CD4-positive, alpha-beta T cell (primary cell): ENCODE measurements around the gene TMC4. TPM values are rescaled to one million over a fixed set of nuclear protein-coding genes. Genes with fewer than 3 reads are reported as not detected.
"Not testable (repeated sequence)": the region's sequence is repeated elsewhere in the genome, so short reads cannot be mapped to it uniquely, and the experiment has no call there.

Source experiments
- ATAC-seq: fragments of 200-7000 bp; cut with Tn5 transposase; one replicate; pipeline ENCODE4 v1.10.0; 2022; ENCODE audit warnings: mild to moderate bottlenecking; ENCODE audit not compliant: poor library complexity
- CTCF ChIA-PET: fragments of 350-600 bp; sonication (Branson Sonifier 250); formaldehyde crosslinking; loops from one replicate; lab custom pipeline; 2021; ENCODE audit warnings: antibody characterized with exemption, inconsistent platforms; lab: Charles Lee
- POLR2A ChIA-PET: fragments of 350-600 bp; sonication (Branson Sonifier 250); formaldehyde crosslinking; loops from one replicate; lab custom pipeline; 2021; ENCODE audit warnings: antibody characterized with exemption, inconsistent platforms; lab: Charles Lee
- DNase-seq, 14 experiments: peaks; one replicate each; pipeline ENCODE4 v3.0.0-alpha.2; 2013 to 2020; ENCODE audit warnings: mixed read lengths in 2 of 14
- H3K27ac ChIP-seq, 2 donors: one replicate each; pipeline versions ENCODE4 v1.5.1 to v1.7.0; 2013; ENCODE audit warnings: low read length in 2 of 2, low read depth in 1 of 2, mild to moderate bottlenecking in 1 of 2
- H3K27me3 ChIP-seq, 2 experiments: 1 replicate in 1 of 2; 2 replicates in 1 of 2; pipeline versions ENCODE4 v1.6.1 to v1.7.0; 2013; ENCODE audit warnings: low read length in 2 of 2, control low read depth in 1 of 2, mild to moderate bottlenecking in 1 of 2, moderate library complexity in 1 of 2; ENCODE audit not compliant: insufficient read depth in 2 of 2, control insufficient read depth in 1 of 2
- H3K36me3 ChIP-seq: one replicate; pipeline ENCODE4 v1.6.1; 2013; ENCODE audit warnings: low read length, control low read depth; ENCODE audit not compliant: insufficient read depth
- H3K4me1 ChIP-seq: one replicate; pipeline ENCODE4 v1.6.1; 2013; ENCODE audit warnings: low read length, control low read depth; ENCODE audit not compliant: insufficient read depth
- H3K4me3 ChIP-seq: one replicate; pipeline ENCODE4 v1.5.1; 2013; ENCODE audit warnings: mild to moderate bottlenecking, low read length, moderate library complexity
- H3K9me3 ChIP-seq, 2 experiments: 1 replicate in 1 of 2; 2 replicates in 1 of 2; pipeline versions ENCODE4 v1.6.1 to v1.7.0; 2013; ENCODE audit warnings: low read length in 2 of 2, mild to moderate bottlenecking in 2 of 2, control low read depth in 1 of 2, moderate library complexity in 1 of 2; ENCODE audit not compliant: control insufficient read depth in 1 of 2, insufficient read depth in 1 of 2
- H3K27ac Mint-ChIP-seq: one replicate; pipeline ENCODE4 v1.8.0; 2020; ENCODE audit warnings: mixed read lengths
- H3K27me3 Mint-ChIP-seq: one replicate; pipeline ENCODE4 v1.8.0; 2021; ENCODE audit warnings: mixed read lengths
- H3K36me3 Mint-ChIP-seq: one replicate; pipeline ENCODE4 v1.8.0; 2021; ENCODE audit warnings: low read depth, mixed read lengths
- H3K4me1 Mint-ChIP-seq: one replicate; pipeline ENCODE4 v1.8.0; 2021; ENCODE audit warnings: low read depth, mixed read lengths
- H3K4me3 Mint-ChIP-seq: one replicate; pipeline ENCODE4 v1.8.0; 2020; ENCODE audit warnings: mild to moderate bottlenecking, mixed read lengths
- H3K9me3 Mint-ChIP-seq: one replicate; pipeline ENCODE4 v1.8.0; 2020; ENCODE audit warnings: mixed read lengths
- intact Hi-C, 2 experiments: fragments of 100-400 bp; cut with DNase I in 1 of 2; cut with micrococcal nuclease in 1 of 2; formaldehyde crosslinking; loops; one replicate each; pipeline versions ENCODE4 v1.15.1 to v1.9.0; 2023 to 2025; cut with DNase I, micrococcal nuclease
- total RNA-seq, 174 experiments: library from RNA in 2 of 174; stranded (reverse) in 2 of 174; gene quantifications; one replicate each; pipeline ENCODE4 v1.2.3 and lab custom pipeline; 2021 to 2026
- TF ChIP-seq, protein P1 (sequence below): fragments of 200-600 bp; IDR thresholded peaks from one replicate; pipeline ENCODE4 v1.8.0; 2022; ENCODE audit warnings: antibody characterized with exemption, mild to moderate bottlenecking

The TMC4 gene
- total RNA-seq, 2 experiments from 2014 or later, result 0.84 to 1.5 TPM

DNA sequence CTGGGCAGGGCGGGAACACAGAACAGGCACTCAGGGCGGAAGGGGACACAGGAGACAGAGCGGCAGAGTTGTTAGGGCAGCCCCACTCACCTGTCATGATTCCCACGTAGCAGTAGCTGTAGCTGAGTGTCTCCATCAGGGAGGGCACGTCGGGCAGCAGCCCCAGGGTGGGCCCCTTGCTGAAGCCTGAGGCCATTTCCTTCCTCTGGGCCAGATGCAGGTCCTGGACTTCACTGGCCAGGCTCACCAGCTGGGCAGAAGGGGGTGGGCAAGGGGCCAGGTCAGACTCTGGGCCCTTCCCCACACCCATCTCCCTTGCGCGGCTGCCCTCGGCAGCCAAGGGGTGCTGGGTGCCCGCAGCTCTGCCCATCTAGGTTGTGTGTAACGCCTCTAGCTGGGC is 10.5 kb upstream of the TMC4 start:
- intact Hi-C loops, result no loop called here
- H3K4me1 ChIP-seq, result peaks cover 8% of the 10 kb centered on the region
- no peak for DNase-seq
- peaks cover 10% of the 10 kb centered on the region for H3K36me3 ChIP-seq
- Mint-ChIP-seq H3K4me3 (no peak overlapping the region), H3K27me3 (no peaks in the 10 kb centered on the region), H3K27ac (no peak overlapping the region), H3K9me3 (no peaks in the 10 kb centered on the region), H3K36me3 (peaks cover 16% of the 10 kb centered on the region), H3K4me1 (peaks cover 12% of the 10 kb centered on the region)
- H3K27me3 ChIP-seq, result no peaks in the 10 kb centered on the region
- H3K9me3 ChIP-seq, result no peaks in the 10 kb centered on the region
- ChIA-PET POLR2A (no interaction called here), CTCF (no interaction called here)
- no peak for ATAC-seq
- no peak overlapping the region for H3K27ac ChIP-seq
- TF ChIP-seq, protein P1, sequence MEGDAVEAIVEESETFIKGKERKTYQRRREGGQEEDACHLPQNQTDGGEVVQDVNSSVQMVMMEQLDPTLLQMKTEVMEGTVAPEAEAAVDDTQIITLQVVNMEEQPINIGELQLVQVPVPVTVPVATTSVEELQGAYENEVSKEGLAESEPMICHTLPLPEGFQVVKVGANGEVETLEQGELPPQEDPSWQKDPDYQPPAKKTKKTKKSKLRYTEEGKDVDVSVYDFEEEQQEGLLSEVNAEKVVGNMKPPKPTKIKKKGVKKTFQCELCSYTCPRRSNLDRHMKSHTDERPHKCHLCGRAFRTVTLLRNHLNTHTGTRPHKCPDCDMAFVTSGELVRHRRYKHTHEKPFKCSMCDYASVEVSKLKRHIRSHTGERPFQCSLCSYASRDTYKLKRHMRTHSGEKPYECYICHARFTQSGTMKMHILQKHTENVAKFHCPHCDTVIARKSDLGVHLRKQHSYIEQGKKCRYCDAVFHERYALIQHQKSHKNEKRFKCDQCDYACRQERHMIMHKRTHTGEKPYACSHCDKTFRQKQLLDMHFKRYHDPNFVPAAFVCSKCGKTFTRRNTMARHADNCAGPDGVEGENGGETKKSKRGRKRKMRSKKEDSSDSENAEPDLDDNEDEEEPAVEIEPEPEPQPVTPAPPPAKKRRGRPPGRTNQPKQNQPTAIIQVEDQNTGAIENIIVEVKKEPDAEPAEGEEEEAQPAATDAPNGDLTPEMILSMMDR, result no peak
- H3K4me3 ChIP-seq, result no peak overlapping the region

DNA sequence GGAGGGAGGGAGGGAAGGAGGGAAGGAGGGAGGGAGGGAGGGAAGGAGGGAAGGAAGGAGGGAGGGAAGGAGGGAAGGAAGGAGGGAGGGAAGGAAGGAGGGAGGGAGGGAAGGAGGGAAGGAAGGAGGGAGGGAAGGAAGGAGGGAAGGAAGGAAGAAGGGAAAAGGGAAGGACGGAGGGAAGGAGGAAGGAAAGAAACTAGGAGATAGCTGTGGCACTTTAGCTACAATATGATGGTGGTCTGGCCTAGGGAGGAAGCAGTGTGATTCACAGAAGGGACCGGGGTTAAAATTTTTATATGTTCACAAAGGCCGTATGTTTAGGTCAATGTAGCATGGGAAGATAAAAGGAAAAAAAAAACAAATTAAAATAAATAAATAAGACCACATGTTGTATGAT is 8.9 kb upstream of the TMC4 start:
- H3K9me3 Mint-ChIP-seq, H3K4me1 ChIP-seq, H3K27ac Mint-ChIP-seq, H3K4me3 Mint-ChIP-seq, H3K27me3 Mint-ChIP-seq, H3K27me3 ChIP-seq, H3K4me3 ChIP-seq, H3K4me1 Mint-ChIP-seq, POLR2A ChIA-PET, intact Hi-C loops, H3K27ac ChIP-seq, DNase-seq, H3K9me3 ChIP-seq, CTCF ChIA-PET, H3K36me3 ChIP-seq, ATAC-seq: not testable (repeated sequence)
- H3K36me3 Mint-ChIP-seq, result peaks cover 20% of the 10 kb centered on the region

DNA sequence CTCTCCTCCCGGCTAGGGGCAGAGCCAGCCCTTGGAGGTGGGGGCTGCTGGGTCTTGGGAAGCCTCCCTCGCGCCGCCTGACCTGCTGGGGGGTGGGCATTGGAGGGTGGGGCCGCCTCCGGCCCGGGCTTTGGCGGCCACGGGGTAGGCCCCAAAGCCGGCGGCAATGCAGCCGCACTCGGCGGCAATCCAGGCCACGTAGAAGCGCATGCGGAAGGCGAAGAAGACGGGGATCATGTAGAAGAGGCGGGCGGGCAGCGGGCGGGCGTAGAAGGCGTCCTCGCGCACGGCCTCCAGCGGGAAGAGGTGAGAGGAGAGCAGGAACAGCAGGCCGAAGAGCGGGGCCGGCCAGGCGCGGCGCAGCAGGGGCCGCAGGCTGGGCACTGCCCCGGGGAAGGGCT is 7.7 kb upstream of the TMC4 start:
- H3K4me1 Mint-ChIP-seq, result no peaks in the 10 kb centered on the region
- Histone ChIP-seq H3K9me3 (no peaks in the 10 kb centered on the region), H3K4me3 (no peak overlapping the region), H3K27ac (no peak overlapping the region), H3K36me3 (peaks cover 8% of the 10 kb centered on the region), H3K27me3 (no peaks in the 10 kb centered on the region), H3K4me1 (no peaks in the 10 kb centered on the region)
- TF ChIP-seq, protein P1, result no peak
- H3K9me3 Mint-ChIP-seq, result no peaks in the 10 kb centered on the region
- no peak overlapping the region for H3K4me3 Mint-ChIP-seq
- CTCF ChIA-PET, result no interaction called here
- POLR2A ChIA-PET, result interaction anchor here (0.9 kb wide), 1 partner anchor 9 kb away, joined by 4 read pairs; the partner anchor contains the start of gene MBOAT7
- intact Hi-C loops, result no loop called here
- H3K36me3 Mint-ChIP-seq, result peaks cover 20% of the 10 kb centered on the region
- DNase-seq, result peak in 1 of 14 experiments; percentile 17
- no peaks in the 10 kb centered on the region for H3K27me3 Mint-ChIP-seq
- ATAC-seq, result no peak
- no peak overlapping the region for H3K27ac Mint-ChIP-seq

DNA sequence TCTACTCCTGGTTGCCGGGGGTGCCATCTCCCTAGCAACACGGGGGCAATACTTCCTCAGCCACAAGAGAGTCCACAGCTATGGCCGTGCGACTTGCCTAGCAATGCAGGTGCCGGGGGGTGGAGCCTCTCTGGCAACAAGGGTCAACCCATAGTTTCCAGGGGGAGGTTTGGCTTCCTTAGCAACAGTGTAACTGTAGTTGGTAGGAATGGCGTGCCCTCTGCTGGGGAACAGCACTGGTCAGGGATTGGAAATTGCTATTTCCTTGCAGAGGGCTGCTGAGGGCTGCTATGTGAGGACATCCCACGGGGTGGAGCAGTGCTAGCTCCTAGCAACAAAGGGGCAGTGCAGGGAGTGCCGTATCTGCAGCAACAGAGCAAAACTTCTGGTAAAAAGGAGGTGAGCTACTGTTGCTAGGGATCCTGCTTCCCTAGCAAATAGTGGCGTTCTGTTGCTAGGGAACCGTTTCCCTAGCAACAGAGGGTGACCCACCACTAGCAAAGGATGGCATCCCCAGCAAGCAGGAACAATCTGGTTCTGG is 7.0 kb upstream of the TMC4 start:
- H3K9me3 ChIP-seq, result no peaks in the 10 kb centered on the region
- Mint-ChIP-seq H3K4me1 (no peaks in the 10 kb centered on the region), H3K9me3 (no peaks in the 10 kb centered on the region), H3K36me3 (peaks cover 16% of the 10 kb centered on the region), H3K27ac (no peak overlapping the region), H3K4me3 (no peak overlapping the region), H3K27me3 (no peaks in the 10 kb centered on the region)
- TF ChIP-seq, protein P1, result no peak
- intact Hi-C loops, result no loop called here
- CTCF ChIA-PET, result no interaction called here
- peaks cover 8% of the 10 kb centered on the region for H3K36me3 ChIP-seq
- no peak for ATAC-seq
- no peaks in the 10 kb centered on the region for H3K27me3 ChIP-seq
- POLR2A ChIA-PET, result interaction anchor here (0.9 kb wide), 1 partner anchor 9 kb away, joined by 4 read pairs; the partner anchor contains the start of gene MBOAT7
- H3K4me3 ChIP-seq, result no peak overlapping the region
- no peak overlapping the region for H3K27ac ChIP-seq
- H3K4me1 ChIP-seq, result no peaks in the 10 kb centered on the region
- DNase-seq, result no peak
